ENCODE results near the gene SIDT2. TPM values are rescaled to one million over a fixed set of nuclear protein-coding genes. Genes with fewer than 3 reads are reported as not detected.

The SIDT2 gene
- total RNA-seq, 4 donors from 2014 or later, result 15.3 to 50.1 (median 33.6) TPM

GRCh38 chr11:117152066-117152465 lies 26.5 kb upstream of the SIDT2 start:
- no peaks in the 10 kb centered on the region for H3K9me3 ChIP-seq
- peaks cover 0 to 85% (median 23%) of the 10 kb centered on the region in 3 donors for H3K4me1 ChIP-seq
- ATAC-seq, result no peak
- H3K27me3 ChIP-seq, result no peaks in the 10 kb centered on the region
- TF ChIP-seq CTCF (IDR thresholded peaks at IDR 0.05) (no peak), POLR2AphosphoS5 (IDR thresholded peaks at IDR 0.05) (no peak), EP300 (IDR thresholded peaks at IDR 0.05) (no peak), POLR2A (IDR thresholded peaks at IDR 0.05) (no peak)
- no peak overlapping the region for H3K27ac ChIP-seq
- WGBS, 2 donors (ENCODE audit: low coverage in 1 of 2), result 42 to 49% methylated on average over 2 of the region's 2 CpGs
- H3K4me3 ChIP-seq, result no peak overlapping the region
- peaks cover 0 to 53% of the 10 kb centered on the region in 2 donors for H3K36me3 ChIP-seq

GRCh38 chr11:117154468-117154867 lies 24.1 kb upstream of the SIDT2 start:
- Histone ChIP-seq H3K9me3 (no peaks in the 10 kb centered on the region), H3K4me3 (no peak overlapping the region), H3K27me3 (no peaks in the 10 kb centered on the region), H3K27ac (no peak overlapping the region), H3K36me3 (peaks cover 0 to 35% of the 10 kb centered on the region in 2 donors), H3K4me1 (peaks cover 0 to 85% (median 13%) of the 10 kb centered on the region in 3 donors)
- ATAC-seq, result no peak
- 97% methylated on average over 5 of the region's 5 CpGs; no CpG with 5 or more reads in 1 of the 2 donors for WGBS, 2 donors (ENCODE audit: low coverage in 1 of 2)
- TF ChIP-seq POLR2AphosphoS5 (IDR thresholded peaks at IDR 0.05) (no peak), POLR2A (IDR thresholded peaks at IDR 0.05) (no peak), EP300 (IDR thresholded peaks at IDR 0.05) (no peak), CTCF (IDR thresholded peaks at IDR 0.05) (no peak)

DNA sequence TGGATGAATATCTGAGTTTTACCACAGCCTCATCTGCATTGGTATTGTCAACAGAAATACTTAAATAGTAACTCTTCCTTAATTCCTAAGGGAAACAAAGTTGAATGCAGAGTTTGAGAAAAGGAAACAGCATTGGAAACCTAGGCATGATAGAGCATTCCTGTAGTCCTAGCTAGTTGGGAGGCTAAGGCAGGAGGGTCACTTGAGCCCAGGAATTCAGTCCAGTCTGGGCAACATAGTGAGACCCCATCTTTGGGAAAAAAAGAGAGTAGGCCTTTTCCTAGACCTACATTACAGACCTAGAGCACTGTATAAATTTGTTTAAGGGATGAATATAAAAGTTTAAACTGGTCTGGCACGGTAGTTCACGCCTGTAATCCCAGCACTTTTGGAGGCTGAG lies 21.0 kb upstream of the SIDT2 start:
- ATAC-seq, result no peak
- Histone ChIP-seq H3K4me1 (peaks cover 0 to 66% (median 4%) of the 10 kb centered on the region in 3 donors), H3K27me3 (no peaks in the 10 kb centered on the region), H3K27ac (no peak overlapping the region), H3K4me3 (no peak overlapping the region), H3K36me3 (peaks cover 0 to 62% of the 10 kb centered on the region in 2 donors), H3K9me3 (no peaks in the 10 kb centered on the region)
- WGBS, 2 donors (ENCODE audit: low coverage in 1 of 2), result 100% methylated on average over 1 of the region's 2 CpGs; no CpG with 5 or more reads in 1 of the 2 donors
- TF ChIP-seq CTCF (IDR thresholded peaks at IDR 0.05), result no peak
- no peak for TF ChIP-seq EP300 (IDR thresholded peaks at IDR 0.05)
- no peak for TF ChIP-seq POLR2A (IDR thresholded peaks at IDR 0.05)
- no peak for TF ChIP-seq POLR2AphosphoS5 (IDR thresholded peaks at IDR 0.05)

GRCh38 chr11:117159892-117160291 lies 18.7 kb upstream of the SIDT2 start:
- Histone ChIP-seq H3K9me3 (no peaks in the 10 kb centered on the region), H3K27me3 (no peaks in the 10 kb centered on the region), H3K4me3 (no peak overlapping the region), H3K4me1 (peaks cover 0 to 55% (median 0%) of the 10 kb centered on the region in 3 donors), H3K36me3 (peaks cover 0 to 71% of the 10 kb centered on the region in 2 donors), H3K27ac (no peak overlapping the region)
- TF ChIP-seq CTCF (IDR thresholded peaks at IDR 0.05), result no peak
- no peak for TF ChIP-seq EP300 (IDR thresholded peaks at IDR 0.05)
- no peak for TF ChIP-seq POLR2AphosphoS5 (IDR thresholded peaks at IDR 0.05)
- TF ChIP-seq POLR2A (IDR thresholded peaks at IDR 0.05), result no peak
- no peak for ATAC-seq
- WGBS, 2 donors (ENCODE audit: low coverage in 1 of 2), result 79 to 86% methylated on average over 2 of the region's 2 CpGs

DNA sequence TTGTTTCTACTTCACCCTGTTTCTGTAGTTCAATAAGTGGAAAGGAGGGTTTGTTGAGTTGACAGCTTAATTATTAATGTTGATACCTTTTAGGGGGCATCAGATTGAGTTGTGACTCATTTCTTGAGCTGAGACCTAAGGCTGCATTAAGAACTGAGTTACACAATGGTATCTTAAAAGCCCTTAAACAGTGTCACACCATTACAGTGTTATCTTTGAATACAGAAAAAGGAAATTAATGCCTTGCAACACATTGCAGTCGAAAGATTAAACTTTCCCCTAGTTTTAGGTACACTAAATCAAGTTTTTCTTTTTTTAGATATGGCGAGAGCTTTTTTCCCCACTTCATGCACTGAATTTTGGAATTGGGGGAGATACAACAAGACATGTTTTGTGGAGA lies 17.7 kb upstream of the SIDT2 start:
- WGBS, 2 donors (ENCODE audit: low coverage in 1 of 2), result 69 to 100% methylated on average over 2 of the region's 2 CpGs
- no peak overlapping the region for H3K27ac ChIP-seq
- no peak overlapping the region for H3K4me3 ChIP-seq
- peaks cover 0 to 71% of the 10 kb centered on the region in 2 donors for H3K36me3 ChIP-seq
- ATAC-seq, result no peak
- no peak for TF ChIP-seq POLR2A (IDR thresholded peaks at IDR 0.05)
- no peak for TF ChIP-seq EP300 (IDR thresholded peaks at IDR 0.05)
- no peak for TF ChIP-seq POLR2AphosphoS5 (IDR thresholded peaks at IDR 0.05)
- TF ChIP-seq CTCF (IDR thresholded peaks at IDR 0.05), result no peak
- no peaks in the 10 kb centered on the region for H3K9me3 ChIP-seq
- H3K27me3 ChIP-seq, result no peaks in the 10 kb centered on the region
- peaks cover 0 to 46% (median 0%) of the 10 kb centered on the region in 3 donors for H3K4me1 ChIP-seq

All from gastroesophageal sphincter (tissue), 4 donors.